Kidney tubule cell (primary cell): ENCODE data around the gene UTS2B.
"Not testable (repeated sequence)": the region's sequence is repeated elsewhere in the genome, so short reads cannot be mapped to it uniquely, and the experiment has no call there.

ENCODE experiments used
- DNase-seq: peaks from one replicate; pipeline ENCODE4 v3.0.0-alpha.2; 2018; ENCODE audit warnings: low spot score

UTS2B gene

GRCh38 chr3:191280111-191280510 lies 50.2 kb downstream of the UTS2B start:
- no peak for DNase-seq

GRCh38 chr3:191275751-191276150 lies 54.6 kb downstream of the UTS2B start:
- no peak for DNase-seq

GRCh38 chr3:191275244-191275643 lies 55.1 kb downstream of the UTS2B start:
- DNase-seq = not testable (repeated sequence)

- DNase-seq = no peak
Observed at GRCh38 chr3:191269289-191270085, 60.8 kb downstream of the UTS2B start.

- DNase-seq = no peak
Observed at GRCh38 chr3:191268737-191269136, 61.6 kb downstream of the UTS2B start.

GRCh38 chr3:191263850-191264249 lies 66.5 kb downstream of the UTS2B start:
- DNase-seq = no peak

GRCh38 chr3:191263365-191263764 lies 67.0 kb downstream of the UTS2B start:
- DNase-seq = no peak

GRCh38 chr3:191262650-191263049 lies 67.7 kb downstream of the UTS2B start:
- no peak for DNase-seq

- DNase-seq = no peak
Observed at GRCh38 chr3:191261304-191261638, 69.1 kb downstream of the UTS2B start.

GRCh38 chr3:191260431-191261303 lies 69.7 kb downstream of the UTS2B start:
- DNase-seq = no peak

- no peak for DNase-seq
Observed at GRCh38 chr3:191259486-191259885, 70.8 kb downstream of the UTS2B start.

- DNase-seq = no peak
Observed at GRCh38 chr3:191257286-191257685, 73.0 kb downstream of the UTS2B start.

- no peak for DNase-seq
Observed at GRCh38 chr3:191256405-191256804, 73.9 kb downstream of the UTS2B start.

GRCh38 chr3:191255156-191255555 lies 75.2 kb downstream of the UTS2B start:
- DNase-seq = no peak

GRCh38 chr3:191254098-191254873 lies 76.0 kb downstream of the UTS2B start:
- DNase-seq = no peak

GRCh38 chr3:191253089-191253799 lies 77.1 kb downstream of the UTS2B start:
- no peak for DNase-seq

- DNase-seq = peak; percentile 69
Observed at GRCh38 chr3:191246630-191247029, 83.7 kb downstream of the UTS2B start.

- not testable (repeated sequence) for DNase-seq
Observed at GRCh38 chr3:191246034-191246433, 84.3 kb downstream of the UTS2B start.

GRCh38 chr3:191244242-191244867 lies 86.0 kb downstream of the UTS2B start:
- no peak for DNase-seq

GRCh38 chr3:191240486-191240885 lies 89.8 kb downstream of the UTS2B start:
- DNase-seq = no peak

- no peak for DNase-seq
Observed at GRCh38 chr3:191239407-191240031, 90.8 kb downstream of the UTS2B start.
